ENCODE results near the gene TEX101.
"Not testable (repeated sequence)": the region's sequence is repeated elsewhere in the genome, so short reads cannot be mapped to it uniquely, and the experiment has no call there.

Gene TEX101

DNA sequence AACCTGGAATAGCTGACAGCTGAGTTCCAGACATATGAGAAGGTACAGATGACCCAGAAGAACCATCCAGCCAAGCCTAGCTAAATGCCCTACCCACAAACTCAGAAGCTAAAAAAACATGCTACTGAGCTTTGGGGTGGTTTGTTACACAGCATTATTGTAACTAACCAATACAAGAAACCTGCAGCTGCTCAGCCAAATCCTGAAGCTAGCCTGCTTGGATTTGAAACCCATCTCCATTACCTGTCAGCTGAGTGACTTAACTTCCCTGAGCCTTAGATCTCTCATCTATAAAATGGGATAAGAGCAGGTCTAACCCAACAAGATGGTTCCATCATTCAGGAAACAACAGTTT is 25.0 kb downstream of the TEX101 start:
- no peak for DNase-seq (ENCODE audit: extremely low spot score)
- TF ChIP-seq NFRKB (IDR thresholded peaks at IDR 0.05): no peak
- CTCF ChIA-PET: no interaction called here
- POLR2A ChIA-PET: no interaction called here

- ChIA-PET CTCF (interaction anchor here (1.1 kb wide), 1 partner anchor 9 kb away, joined by 3 read pairs; no protein-coding TSS in a partner anchor), POLR2A (no interaction called here)
- no peak for DNase-seq (ENCODE audit: extremely low spot score)
- TF ChIP-seq SP1 (IDR thresholded peaks at IDR 0.05): no peak
- TF ChIP-seq FOXM1 (IDR thresholded peaks at IDR 0.05; ENCODE audit: borderline replicate concordance): no peak
- no peak for TF ChIP-seq FOXA1 (IDR thresholded peaks at IDR 0.05)
- no peak for TF ChIP-seq ELF4 (IDR thresholded peaks at IDR 0.05)
- TF ChIP-seq CTBP1 (IDR thresholded peaks at IDR 0.05; ENCODE audit: borderline replicate concordance): no peak
- no peak for TF ChIP-seq BHLHE40 (IDR thresholded peaks at IDR 0.05; ENCODE audit: borderline replicate concordance)
- no peak for TF ChIP-seq SUZ12 (IDR thresholded peaks at IDR 0.05)
- TF ChIP-seq ARNT (IDR thresholded peaks at IDR 0.05): no peak
- TF ChIP-seq L3MBTL2 (conservative IDR thresholded peaks at IDR 0.05): no peak
- no peak for TF ChIP-seq HDGF (IDR thresholded peaks at IDR 0.05; ENCODE audit: borderline replicate concordance)
- TF ChIP-seq NFRKB (IDR thresholded peaks at IDR 0.05): no peak
- TF ChIP-seq FOXK2 (IDR thresholded peaks at IDR 0.05): no peak
- TF ChIP-seq TARDBP (IDR thresholded peaks at IDR 0.05): no peak
Measured at GRCh38 chr19:43441716-43442115, 27.0 kb downstream of the TEX101 start.

DNA sequence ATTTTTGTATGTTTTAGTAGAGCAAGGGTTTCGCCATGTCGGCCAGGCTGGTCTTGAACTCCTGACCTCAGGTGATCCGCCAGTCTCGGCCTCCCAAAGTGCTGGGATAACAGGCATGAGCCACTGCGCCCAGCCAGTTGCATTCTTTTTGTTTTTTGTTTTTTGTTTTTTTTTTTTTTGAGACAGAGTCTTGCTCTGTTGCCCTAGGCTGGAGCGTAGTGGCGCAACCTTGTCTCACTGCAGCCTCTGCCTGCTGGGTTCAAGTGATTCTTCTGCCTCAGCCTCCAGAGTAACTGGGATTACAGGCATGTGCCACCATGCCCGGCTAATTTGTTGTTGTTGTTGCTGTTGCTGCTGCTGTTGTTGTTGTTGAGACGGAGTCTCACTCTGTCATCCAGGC is 29.4 kb downstream of the TEX101 start:
- DNase-seq (ENCODE audit: extremely low spot score); POLR2A ChIA-PET: not testable (repeated sequence)
- CTCF ChIA-PET: interaction anchor here (1.2 kb wide), 1 partner anchor 12 kb away, joined by 3 read pairs; no protein-coding TSS in a partner anchor

DNA sequence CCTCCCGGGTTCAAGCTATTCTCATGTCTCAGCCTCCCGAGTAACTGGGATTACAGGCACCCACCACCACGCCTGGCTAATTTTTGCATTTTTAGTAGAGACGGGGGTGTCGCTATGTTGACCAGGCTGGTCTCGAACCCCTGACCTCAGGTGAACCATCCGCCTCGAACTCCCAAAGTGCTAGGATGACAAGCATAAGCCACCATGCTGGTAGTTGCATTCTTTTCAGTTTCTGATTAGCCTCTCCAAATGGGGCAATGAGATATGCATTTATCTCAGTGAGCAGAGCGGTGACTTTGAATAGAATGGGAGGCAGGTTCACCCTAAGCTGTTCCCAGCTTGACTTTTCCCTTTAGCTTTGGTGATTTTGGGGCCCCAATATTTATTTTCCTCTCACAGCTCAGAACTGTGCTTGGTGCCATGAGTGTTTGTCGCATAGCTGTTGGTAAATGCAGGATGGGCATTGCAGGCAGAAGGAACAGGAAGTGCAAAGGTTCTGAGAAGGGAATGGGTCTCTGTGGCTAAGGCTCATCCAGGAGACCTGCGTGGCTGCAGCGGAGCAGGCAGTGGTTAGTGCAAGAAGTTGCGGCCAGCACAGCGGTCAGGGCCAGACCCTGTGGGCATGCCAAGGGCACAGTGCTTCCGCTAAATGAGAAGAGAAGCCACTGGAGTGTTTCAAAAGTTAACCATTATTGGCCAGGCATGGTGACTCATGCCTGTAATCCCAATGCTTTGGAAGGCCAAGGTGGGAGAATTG is 30.0 kb downstream of the TEX101 start:
- ChIA-PET POLR2A (no interaction called here), CTCF (interaction anchor here (1.2 to 4.3 kb wide), 2 partner anchors 12 to 75 kb away, joined by 3 to 63 read pairs; no protein-coding TSS in a partner anchor)
- DNase-seq (ENCODE audit: extremely low spot score): no peak
- no peak for TF ChIP-seq FOXK2 (IDR thresholded peaks at IDR 0.05)
- TF ChIP-seq ELF4 (IDR thresholded peaks at IDR 0.05): no peak
- TF ChIP-seq ARNT (IDR thresholded peaks at IDR 0.05): no peak
- TF ChIP-seq SP1 (IDR thresholded peaks at IDR 0.05): no peak
- no peak for TF ChIP-seq FOXM1 (IDR thresholded peaks at IDR 0.05; ENCODE audit: borderline replicate concordance)
- TF ChIP-seq FOXA1 (IDR thresholded peaks at IDR 0.05): no peak
- no peak for TF ChIP-seq NFRKB (IDR thresholded peaks at IDR 0.05)
- no peak for TF ChIP-seq HDGF (IDR thresholded peaks at IDR 0.05; ENCODE audit: borderline replicate concordance)
- TF ChIP-seq L3MBTL2 (conservative IDR thresholded peaks at IDR 0.05): no peak
- no peak for TF ChIP-seq CTBP1 (IDR thresholded peaks at IDR 0.05; ENCODE audit: borderline replicate concordance)
- TF ChIP-seq TARDBP (IDR thresholded peaks at IDR 0.05): no peak
- no peak for TF ChIP-seq BHLHE40 (IDR thresholded peaks at IDR 0.05; ENCODE audit: borderline replicate concordance)

- TF ChIP-seq SUZ12 (IDR thresholded peaks at IDR 0.05): no peak
- TF ChIP-seq HDGF (IDR thresholded peaks at IDR 0.05; ENCODE audit: borderline replicate concordance): no peak
- TF ChIP-seq L3MBTL2 (conservative IDR thresholded peaks at IDR 0.05): no peak
- no peak for TF ChIP-seq PKNOX1 (IDR thresholded peaks at IDR 0.05)
- no peak for TF ChIP-seq ARNT (IDR thresholded peaks at IDR 0.05)
- no peak for TF ChIP-seq BHLHE40 (IDR thresholded peaks at IDR 0.05; ENCODE audit: borderline replicate concordance)
- no peak for TF ChIP-seq NFRKB (IDR thresholded peaks at IDR 0.05)
- no peak for TF ChIP-seq TARDBP (IDR thresholded peaks at IDR 0.05)
- no peak for TF ChIP-seq ELF4 (IDR thresholded peaks at IDR 0.05)
- TF ChIP-seq FOXA1 (IDR thresholded peaks at IDR 0.05): no peak
- TF ChIP-seq FOXM1 (IDR thresholded peaks at IDR 0.05; ENCODE audit: borderline replicate concordance): no peak
- TF ChIP-seq SP1 (IDR thresholded peaks at IDR 0.05): no peak
- no peak for TF ChIP-seq ZNF384 (IDR thresholded peaks at IDR 0.05)
- no peak for TF ChIP-seq LEF1 (IDR thresholded peaks at IDR 0.05; ENCODE audit: borderline replicate concordance)
- no peak for TF ChIP-seq FOXK2 (IDR thresholded peaks at IDR 0.05)
- no peak for TF ChIP-seq CTBP1 (IDR thresholded peaks at IDR 0.05; ENCODE audit: borderline replicate concordance)
- ChIA-PET POLR2A (no interaction called here), CTCF (interaction anchor here (4.3 kb wide), 1 partner anchor 75 kb away, joined by 63 read pairs; no protein-coding TSS in a partner anchor)
Measured at GRCh38 chr19:43445426-43445825, 30.7 kb downstream of the TEX101 start.

GRCh38 chr19:43446746-43447489 is 32.2 kb downstream of the TEX101 start:
- ChIA-PET POLR2A (interaction anchor here (0.9 to 1.0 kb wide), 2 partner anchors 71 to 72 kb away, joined by 3 to 5 read pairs; no protein-coding TSS in a partner anchor), CTCF (interaction anchor here (0.6 to 4.3 kb wide), 15 partner anchors 8 to 148 kb away, joined by 3 to 63 read pairs (median 5); partner anchors contain the start of genes PHLDB3 and ZNF575)
- peak; percentile 80 for DNase-seq (ENCODE audit: extremely low spot score)
- TF ChIP-seq TARDBP (IDR thresholded peaks at IDR 0.05) (no peak), ARNT (IDR thresholded peaks at IDR 0.05) (no peak), LEF1 (IDR thresholded peaks at IDR 0.05; ENCODE audit: borderline replicate concordance) (no peak), ZNF384 (IDR thresholded peaks at IDR 0.05) (no peak), BHLHE40 (IDR thresholded peaks at IDR 0.05; ENCODE audit: borderline replicate concordance) (no peak), FOXM1 (IDR thresholded peaks at IDR 0.05; ENCODE audit: borderline replicate concordance) (no peak), NFRKB (IDR thresholded peaks at IDR 0.05) (no peak)

More at GRCh38 chr19:43445426-43445825, 30.7 kb downstream of the TEX101 start:
- no peak for DNase-seq (ENCODE audit: extremely low spot score)

DNA sequence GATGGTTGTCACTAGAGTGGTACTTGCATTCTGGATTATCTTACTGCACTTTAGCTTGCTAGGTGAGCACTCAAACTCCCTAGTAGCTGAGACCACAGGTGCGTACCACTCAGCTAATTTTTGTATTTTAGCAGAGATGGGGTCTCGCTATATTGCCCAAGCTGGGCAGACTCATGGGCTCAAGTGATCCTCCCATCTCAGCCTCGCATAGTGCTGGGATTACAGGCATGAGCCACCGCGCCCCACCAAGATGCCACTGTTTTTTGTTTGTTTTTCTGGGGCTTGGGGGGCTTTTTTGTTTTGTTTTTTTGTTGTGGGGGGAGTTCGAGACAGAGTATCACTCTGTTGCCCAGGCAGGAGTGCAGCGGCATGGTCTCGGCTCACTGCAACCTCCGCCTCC is 33.0 kb downstream of the TEX101 start:
- ChIA-PET POLR2A (interaction anchor here (0.9 to 1.0 kb wide), 2 partner anchors 70 to 72 kb away, joined by 3 to 5 read pairs; no protein-coding TSS in a partner anchor), CTCF (interaction anchor here (0.6 to 4.3 kb wide), 13 partner anchors 9 to 85 kb away, joined by 3 to 63 read pairs (median 6); partner anchors contain the start of genes PHLDB3 and ZNF575)
- TF ChIP-seq NFRKB (IDR thresholded peaks at IDR 0.05) (no peak), FOXK2 (IDR thresholded peaks at IDR 0.05) (no peak), TARDBP (IDR thresholded peaks at IDR 0.05) (no peak), FOXA1 (IDR thresholded peaks at IDR 0.05) (no peak), L3MBTL2 (conservative IDR thresholded peaks at IDR 0.05) (no peak), ELF4 (IDR thresholded peaks at IDR 0.05) (no peak), ZNF384 (IDR thresholded peaks at IDR 0.05) (no peak), ARNT (IDR thresholded peaks at IDR 0.05) (no peak), FOXM1 (IDR thresholded peaks at IDR 0.05; ENCODE audit: borderline replicate concordance) (no peak)
- DNase-seq (ENCODE audit: extremely low spot score): no peak
